Ovary (tissue), 3 donors: Measurements from ENCODE around the gene STK32A.

Source experiments
- EP300 ChIP-seq: sonication (generic); formaldehyde crosslinking; IDR thresholded peaks from one replicate; pipeline ENCODE4 v1.6.1; 2017; ENCODE audit warnings: antibody characterized with exemption
- TF ChIP-seq, protein P1 (sequence below), 3 donors: fragments of 450-650 bp in 2 of 3; fragments of 200-600 bp in 1 of 3; IDR thresholded peaks; one replicate each; pipeline versions ENCODE4 v1.5.1 to v1.8.0; 2016 to 2022; ENCODE audit warnings: antibody characterized with exemption in 3 of 3, mild to moderate bottlenecking in 1 of 3
- donor health status: DM: no; HTN: no; CAD: no.

DNA sequence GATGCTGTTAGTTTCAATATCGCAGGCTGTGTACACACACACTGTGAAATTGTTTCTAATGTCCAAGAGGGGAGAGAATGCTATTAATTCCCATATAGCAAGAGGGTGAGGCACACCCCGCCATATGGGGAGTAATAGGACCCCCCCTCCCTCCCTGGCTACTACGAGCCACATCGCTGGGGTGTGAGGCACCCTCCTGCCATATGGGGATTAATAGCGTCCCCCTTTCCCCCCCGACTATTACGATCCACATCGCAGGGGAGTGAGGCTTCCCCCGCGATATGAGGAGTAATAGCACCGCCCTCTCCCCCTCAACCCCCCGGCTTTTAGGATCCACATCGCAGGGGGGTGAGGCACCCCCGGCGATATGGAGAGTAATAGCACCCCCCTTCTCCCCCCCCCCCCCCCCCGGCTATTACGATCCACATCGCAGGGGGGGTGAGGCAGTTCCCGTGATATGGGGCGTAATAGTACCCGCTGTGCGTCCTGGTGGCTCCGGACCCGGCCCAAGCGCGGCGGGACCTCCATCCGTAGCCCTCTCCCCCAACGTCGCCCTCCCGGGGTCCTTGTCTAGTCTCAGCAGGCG, 494 bp upstream of the STK32A start:
- TF ChIP-seq EP300 = no peak
- TF ChIP-seq, protein P1, sequence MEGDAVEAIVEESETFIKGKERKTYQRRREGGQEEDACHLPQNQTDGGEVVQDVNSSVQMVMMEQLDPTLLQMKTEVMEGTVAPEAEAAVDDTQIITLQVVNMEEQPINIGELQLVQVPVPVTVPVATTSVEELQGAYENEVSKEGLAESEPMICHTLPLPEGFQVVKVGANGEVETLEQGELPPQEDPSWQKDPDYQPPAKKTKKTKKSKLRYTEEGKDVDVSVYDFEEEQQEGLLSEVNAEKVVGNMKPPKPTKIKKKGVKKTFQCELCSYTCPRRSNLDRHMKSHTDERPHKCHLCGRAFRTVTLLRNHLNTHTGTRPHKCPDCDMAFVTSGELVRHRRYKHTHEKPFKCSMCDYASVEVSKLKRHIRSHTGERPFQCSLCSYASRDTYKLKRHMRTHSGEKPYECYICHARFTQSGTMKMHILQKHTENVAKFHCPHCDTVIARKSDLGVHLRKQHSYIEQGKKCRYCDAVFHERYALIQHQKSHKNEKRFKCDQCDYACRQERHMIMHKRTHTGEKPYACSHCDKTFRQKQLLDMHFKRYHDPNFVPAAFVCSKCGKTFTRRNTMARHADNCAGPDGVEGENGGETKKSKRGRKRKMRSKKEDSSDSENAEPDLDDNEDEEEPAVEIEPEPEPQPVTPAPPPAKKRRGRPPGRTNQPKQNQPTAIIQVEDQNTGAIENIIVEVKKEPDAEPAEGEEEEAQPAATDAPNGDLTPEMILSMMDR (IDR thresholded peaks at IDR 0.05) = no peak
